Caco-2 (cell line): ENCODE results near the gene RNU1-1. TPM values are rescaled to one million over a fixed set of nuclear protein-coding genes. Genes with fewer than 3 reads are reported as not detected.
"Not testable (repeated sequence)": the region's sequence is repeated elsewhere in the genome, so short reads cannot be mapped to it uniquely, and the experiment has no call there.

Source experiments
- Bru-seq: library from RNA; stranded (reverse); fragments of 400-500 nt; gene quantifications from one replicate; lab custom pipeline; 2021; lab: Mats Ljungman, UMichigan
- BruChase-seq, 2 experiments: library from RNA; stranded (reverse); fragments of 400-500 nt; gene quantifications; one replicate each; lab custom pipeline; 2021; lab: Mats Ljungman, UMichigan
- BruUV-seq: library from RNA; stranded (reverse); fragments of 400-500 nt; replicated peaks from 2 replicates; lab custom pipeline; 2021; lab: Mats Ljungman, UMichigan
- CTCF ChIA-PET: fragments of 300-600 bp; sonication (Branson Sonifier 250); formaldehyde crosslinking; loops from one replicate; lab custom pipeline; 2022; ENCODE audit warnings: antibody characterized with exemption; lab: Charles Lee
- POLR2A ChIA-PET: fragments of 300-600 bp; sonication (Branson Sonifier 250); formaldehyde crosslinking; loops from one replicate; lab custom pipeline; 2022; ENCODE audit warnings: antibody characterized with exemption; lab: Charles Lee
- DNase-seq, 2 experiments: peaks; one replicate each; pipeline versions ENCODE4 v3.0.0 to v3.0.0-alpha.2; 2020 to 2022
- H3K27me3 ChIP-seq: replicated peaks from 2 replicates; pipeline ENCODE4 v1.6.0; 2011; ENCODE audit warnings: low read length; ENCODE audit not compliant: control insufficient read depth, insufficient read depth
- H3K36me3 ChIP-seq: 2 replicates; pipeline ENCODE4 v1.5.1; 2011; ENCODE audit warnings: low read length; ENCODE audit not compliant: control insufficient read depth, insufficient read depth
- H3K4me1 ChIP-seq: fragments of 250-450 bp; sonication (Bioruptor Pico); 2 replicates; pipeline ENCODE4 v1.5.1; 2020; ENCODE audit warnings: mild to moderate bottlenecking
- H3K4me3 ChIP-seq: 2 replicates; pipeline ENCODE4 v1.5.1; 2011; ENCODE audit warnings: low read depth, mild to moderate bottlenecking, control low read depth, low read length
- H3K9me3 ChIP-seq: fragments of 250-450 bp; sonication (Bioruptor Pico); 2 replicates; pipeline ENCODE4 v1.5.1; 2020; ENCODE audit warnings: mild to moderate bottlenecking, moderate library complexity
- H3K27ac Mint-ChIP-seq: one replicate; pipeline ENCODE4 v1.8.0; 2022; ENCODE audit warnings: mixed read lengths; ENCODE audit not compliant: unreplicated experiment
- H3K27me3 Mint-ChIP-seq: one replicate; pipeline ENCODE4 v1.8.0; 2022; ENCODE audit warnings: mixed read lengths; ENCODE audit not compliant: insufficient read depth, unreplicated experiment
- H3K36me3 Mint-ChIP-seq: one replicate; pipeline ENCODE4 v1.8.0; 2022; ENCODE audit warnings: mild to moderate bottlenecking, mixed read lengths; ENCODE audit not compliant: insufficient read depth, unreplicated experiment
- H3K4me1 Mint-ChIP-seq: one replicate; pipeline ENCODE4 v1.8.0; 2022; ENCODE audit warnings: low read depth, mixed read lengths; ENCODE audit not compliant: unreplicated experiment
- H3K4me3 Mint-ChIP-seq: one replicate; pipeline ENCODE4 v1.8.0; 2022; ENCODE audit warnings: mild to moderate bottlenecking, moderate library complexity, mixed read lengths; ENCODE audit not compliant: unreplicated experiment
- H3K9me3 Mint-ChIP-seq: one replicate; pipeline ENCODE4 v1.8.0; 2022; ENCODE audit warnings: mixed read lengths; ENCODE audit not compliant: unreplicated experiment
- intact Hi-C: fragments of 100-400 bp; cut with micrococcal nuclease; formaldehyde crosslinking; loops from one replicate; pipeline ENCODE4 v1.10.0; 2022; ENCODE audit not compliant: unreplicated experiment
- long read RNA-seq: library from polyadenylated mRNA; stranded (forward); transcript quantifications from one replicate; pipeline ENCODE4 v2.0.0, GENCODE V29; 2022
- total RNA-seq: library from RNA; stranded (reverse); gene quantifications from 2 replicates; pipeline ENCODE4 v1.2.3, GENCODE V29; 2022

The RNU1-1 gene
- 1,622 and 1,638 TPM in 2 replicates for total RNA-seq
- Bru-seq, nascent RNA: percentile 99 among the genes with signal in this experiment
- BruChase-seq, experiment 1, labeled RNA remaining after a 2-hour chase: percentile 61 among the genes with signal in this experiment
- BruChase-seq, experiment 2, labeled RNA remaining after a 6-hour chase: percentile 52 among the genes with signal in this experiment
- long read RNA-seq: 0 reads

GRCh38 chr1:16514107-16515055 is at the start of gene RNU1-1:
Gene RNU1-1, minus strand, starts transcription at chr1:16514285.
- H3K4me3 Mint-ChIP-seq, H3K27me3 Mint-ChIP-seq, H3K9me3 Mint-ChIP-seq, H3K36me3 Mint-ChIP-seq, H3K4me1 ChIP-seq, POLR2A ChIA-PET, H3K27me3 ChIP-seq, CTCF ChIA-PET, H3K4me1 Mint-ChIP-seq, H3K27ac Mint-ChIP-seq, H3K36me3 ChIP-seq, H3K9me3 ChIP-seq, intact Hi-C loops: not testable (repeated sequence)
- BruUV-seq: TSS peak; percentile 92
- DNase-seq: peak; percentile 73 to 74
- peak within 1 kb of the TSS; percentile 30 for H3K4me3 ChIP-seq

GRCh38 chr1:16561035-16561434 is 47.0 kb upstream of the RNU1-1 start:
- BruUV-seq, H3K9me3 Mint-ChIP-seq, DNase-seq, H3K4me3 Mint-ChIP-seq, H3K27me3 ChIP-seq, H3K36me3 Mint-ChIP-seq, H3K27ac Mint-ChIP-seq, H3K36me3 ChIP-seq, POLR2A ChIA-PET, H3K4me3 ChIP-seq, H3K4me1 ChIP-seq, H3K27me3 Mint-ChIP-seq, intact Hi-C loops, CTCF ChIA-PET, H3K4me1 Mint-ChIP-seq, H3K9me3 ChIP-seq: not testable (repeated sequence)

GRCh38 chr1:16560498-16560897 is 46.4 kb upstream of the RNU1-1 start:
- H3K36me3 ChIP-seq, H3K4me3 ChIP-seq, H3K27ac Mint-ChIP-seq, POLR2A ChIA-PET, H3K27me3 ChIP-seq, H3K9me3 ChIP-seq, BruUV-seq, DNase-seq, H3K4me1 Mint-ChIP-seq, H3K27me3 Mint-ChIP-seq, CTCF ChIA-PET, H3K4me3 Mint-ChIP-seq, H3K36me3 Mint-ChIP-seq, H3K4me1 ChIP-seq, H3K9me3 Mint-ChIP-seq, intact Hi-C loops: not testable (repeated sequence)

GRCh38 chr1:16559688-16560087 is 45.6 kb upstream of the RNU1-1 start:
- H3K27ac Mint-ChIP-seq, H3K27me3 Mint-ChIP-seq, H3K36me3 ChIP-seq, POLR2A ChIA-PET, H3K4me3 ChIP-seq, CTCF ChIA-PET, H3K4me3 Mint-ChIP-seq, BruUV-seq, H3K4me1 ChIP-seq, H3K36me3 Mint-ChIP-seq, H3K4me1 Mint-ChIP-seq, intact Hi-C loops, H3K9me3 Mint-ChIP-seq, H3K9me3 ChIP-seq, DNase-seq, H3K27me3 ChIP-seq: not testable (repeated sequence)

GRCh38 chr1:16557034-16557433 is 42.9 kb upstream of the RNU1-1 start:
- POLR2A ChIA-PET, H3K36me3 Mint-ChIP-seq, intact Hi-C loops, H3K27ac Mint-ChIP-seq, DNase-seq, H3K4me1 ChIP-seq, CTCF ChIA-PET, H3K9me3 Mint-ChIP-seq, H3K36me3 ChIP-seq, H3K4me3 Mint-ChIP-seq, BruUV-seq, H3K4me3 ChIP-seq, H3K9me3 ChIP-seq, H3K27me3 ChIP-seq, H3K4me1 Mint-ChIP-seq, H3K27me3 Mint-ChIP-seq: not testable (repeated sequence)

- H3K27me3 ChIP-seq, CTCF ChIA-PET, H3K4me3 Mint-ChIP-seq, H3K9me3 ChIP-seq, POLR2A ChIA-PET, H3K27me3 Mint-ChIP-seq, H3K4me1 ChIP-seq, H3K36me3 Mint-ChIP-seq, H3K36me3 ChIP-seq, H3K9me3 Mint-ChIP-seq, H3K4me3 ChIP-seq, H3K4me1 Mint-ChIP-seq, DNase-seq, BruUV-seq, H3K27ac Mint-ChIP-seq, intact Hi-C loops: not testable (repeated sequence)
Measured at GRCh38 chr1:16553244-16553643, 39.2 kb upstream of the RNU1-1 start.
